Natural killer cell (primary cell): Measurements from ENCODE around the gene H1-8. TPM values are rescaled to one million over a fixed set of nuclear protein-coding genes. Genes with fewer than 3 reads are reported as not detected.

ENCODE experiments used
- ATAC-seq, 3 donors: fragments of 150-1000 bp in 2 of 3; fragments of 200-7000 bp in 1 of 3; cut with Tn5 transposase; 1 replicate in 1 of 3; 2 replicates in 2 of 3; pipeline ENCODE4 v1.10.0; 2021; ENCODE audit warnings: mild to moderate bottlenecking in 2 of 3, moderate library complexity in 2 of 3
- DNase-seq, 2 donors: peaks; one replicate each; pipeline versions ENCODE4 v3.0.0 to v3.0.0-alpha.2; 2013 to 2021; ENCODE audit warnings: mixed read lengths in 1 of 2
- H3K27ac ChIP-seq: one replicate; pipeline ENCODE4 v1.5.1; 2013; ENCODE audit warnings: mild to moderate bottlenecking, low read length
- H3K27me3 ChIP-seq: one replicate; pipeline ENCODE4 v1.6.1; 2013; ENCODE audit warnings: low read length; ENCODE audit not compliant: control insufficient read depth, insufficient read depth
- H3K36me3 ChIP-seq: one replicate; pipeline ENCODE4 v1.6.1; 2013; ENCODE audit warnings: low read length; ENCODE audit not compliant: control insufficient read depth, insufficient read depth
- H3K4me1 ChIP-seq: one replicate; pipeline ENCODE4 v1.6.1; 2013; ENCODE audit warnings: low read length; ENCODE audit not compliant: control insufficient read depth, insufficient read depth
- H3K4me3 ChIP-seq: one replicate; pipeline ENCODE4 v1.5.1; 2013; ENCODE audit warnings: low read length
- H3K9me3 ChIP-seq: one replicate; pipeline ENCODE4 v1.6.1; 2013; ENCODE audit warnings: low read length; ENCODE audit not compliant: control insufficient read depth, insufficient read depth
- H3K27ac Mint-ChIP-seq, 2 donors: one replicate each; pipeline ENCODE4 v1.8.0; 2022; ENCODE audit warnings: mild to moderate bottlenecking in 2 of 2, mixed read lengths in 2 of 2, moderate library complexity in 1 of 2
- H3K27me3 Mint-ChIP-seq, 2 donors: one replicate each; pipeline ENCODE4 v1.8.0; 2022; ENCODE audit warnings: low read depth in 2 of 2, mixed read lengths in 2 of 2
- H3K36me3 Mint-ChIP-seq: one replicate; pipeline ENCODE4 v1.8.0; 2022; ENCODE audit warnings: mixed read lengths
- H3K4me1 Mint-ChIP-seq, 2 donors: one replicate each; pipeline ENCODE4 v1.8.0; 2022; ENCODE audit warnings: mixed read lengths in 2 of 2
- H3K4me3 Mint-ChIP-seq: one replicate; pipeline ENCODE4 v1.8.0; 2022; ENCODE audit warnings: mild to moderate bottlenecking, moderate library complexity, mixed read lengths
- H3K9me3 Mint-ChIP-seq, 2 donors: one replicate each; pipeline ENCODE4 v1.8.0; 2022; ENCODE audit warnings: mixed read lengths in 2 of 2
- WGBS: methylation state at CpG from one replicate; pipeline ENCODE4 v1.1.7; 2013; ENCODE audit warnings: missing lambda C conversion rate; ENCODE audit not compliant: insufficient coverage; 5-methylcytosine and 5-hydroxymethylcytosine counted together
- intact Hi-C: fragments of 100-400 bp; cut with micrococcal nuclease; formaldehyde crosslinking; loops from one replicate; pipeline ENCODE4 v1.14.2; 2022
- total RNA-seq, 4 donors: library from RNA; stranded (reverse); fragments of 120-200 nt in 1 of 4; gene quantifications; one replicate each; pipeline versions ENCODE4 v1.2.3 to v1.2.4, GENCODE V29; 2013 to 2022
- TF ChIP-seq, protein P1 (sequence below): fragments of 200-600 bp; IDR thresholded peaks from one replicate; pipeline ENCODE4 v1.8.0; 2022; ENCODE audit warnings: antibody characterized with exemption

H1-8 gene
- total RNA-seq, 3 donors from 2014 or later (not counting 1 experiment from before 2014, with no cell fraction given), result not detected

DNA sequence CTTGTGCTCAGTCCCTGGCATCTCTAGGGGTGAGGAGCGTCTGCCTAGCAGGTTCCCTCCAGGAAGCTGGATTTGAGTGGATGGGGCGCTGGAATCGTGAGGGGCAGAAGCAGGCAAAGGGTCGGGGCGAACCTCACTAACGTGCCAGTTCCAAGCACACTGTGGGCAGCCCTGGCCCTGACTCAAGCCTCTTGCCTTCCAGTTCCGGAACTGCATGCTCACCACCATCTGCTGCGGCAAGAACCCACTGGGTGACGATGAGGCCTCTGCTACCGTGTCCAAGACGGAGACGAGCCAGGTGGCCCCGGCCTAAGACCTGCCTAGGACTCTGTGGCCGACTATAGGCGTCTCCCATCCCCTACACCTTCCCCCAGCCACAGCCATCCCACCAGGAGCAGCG, 9.6 kb upstream of the H1-8 start:
- intact Hi-C loops, result no loop called here
- TF ChIP-seq, protein P1, sequence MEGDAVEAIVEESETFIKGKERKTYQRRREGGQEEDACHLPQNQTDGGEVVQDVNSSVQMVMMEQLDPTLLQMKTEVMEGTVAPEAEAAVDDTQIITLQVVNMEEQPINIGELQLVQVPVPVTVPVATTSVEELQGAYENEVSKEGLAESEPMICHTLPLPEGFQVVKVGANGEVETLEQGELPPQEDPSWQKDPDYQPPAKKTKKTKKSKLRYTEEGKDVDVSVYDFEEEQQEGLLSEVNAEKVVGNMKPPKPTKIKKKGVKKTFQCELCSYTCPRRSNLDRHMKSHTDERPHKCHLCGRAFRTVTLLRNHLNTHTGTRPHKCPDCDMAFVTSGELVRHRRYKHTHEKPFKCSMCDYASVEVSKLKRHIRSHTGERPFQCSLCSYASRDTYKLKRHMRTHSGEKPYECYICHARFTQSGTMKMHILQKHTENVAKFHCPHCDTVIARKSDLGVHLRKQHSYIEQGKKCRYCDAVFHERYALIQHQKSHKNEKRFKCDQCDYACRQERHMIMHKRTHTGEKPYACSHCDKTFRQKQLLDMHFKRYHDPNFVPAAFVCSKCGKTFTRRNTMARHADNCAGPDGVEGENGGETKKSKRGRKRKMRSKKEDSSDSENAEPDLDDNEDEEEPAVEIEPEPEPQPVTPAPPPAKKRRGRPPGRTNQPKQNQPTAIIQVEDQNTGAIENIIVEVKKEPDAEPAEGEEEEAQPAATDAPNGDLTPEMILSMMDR, result no peak
- no peak overlapping the region for H3K4me3 Mint-ChIP-seq
- no peaks in the 10 kb centered on the region for H3K4me1 Mint-ChIP-seq
- no peak overlapping the region for H3K4me3 ChIP-seq
- H3K27ac ChIP-seq, result no peak overlapping the region
- H3K27ac Mint-ChIP-seq, result no peak overlapping the region
- WGBS, result 95% methylated on average over 16 of the region's 16 CpGs
- no peaks in the 10 kb centered on the region for H3K36me3 Mint-ChIP-seq
- H3K27me3 Mint-ChIP-seq, result no peaks in the 10 kb centered on the region
- no peaks in the 10 kb centered on the region for H3K9me3 Mint-ChIP-seq
- no peaks in the 10 kb centered on the region for H3K9me3 ChIP-seq
- no peaks in the 10 kb centered on the region for H3K36me3 ChIP-seq
- ATAC-seq (no peak), DNase-seq (no peak)
- H3K27me3 ChIP-seq, result no peaks in the 10 kb centered on the region
- H3K4me1 ChIP-seq, result no peaks in the 10 kb centered on the region

DNA sequence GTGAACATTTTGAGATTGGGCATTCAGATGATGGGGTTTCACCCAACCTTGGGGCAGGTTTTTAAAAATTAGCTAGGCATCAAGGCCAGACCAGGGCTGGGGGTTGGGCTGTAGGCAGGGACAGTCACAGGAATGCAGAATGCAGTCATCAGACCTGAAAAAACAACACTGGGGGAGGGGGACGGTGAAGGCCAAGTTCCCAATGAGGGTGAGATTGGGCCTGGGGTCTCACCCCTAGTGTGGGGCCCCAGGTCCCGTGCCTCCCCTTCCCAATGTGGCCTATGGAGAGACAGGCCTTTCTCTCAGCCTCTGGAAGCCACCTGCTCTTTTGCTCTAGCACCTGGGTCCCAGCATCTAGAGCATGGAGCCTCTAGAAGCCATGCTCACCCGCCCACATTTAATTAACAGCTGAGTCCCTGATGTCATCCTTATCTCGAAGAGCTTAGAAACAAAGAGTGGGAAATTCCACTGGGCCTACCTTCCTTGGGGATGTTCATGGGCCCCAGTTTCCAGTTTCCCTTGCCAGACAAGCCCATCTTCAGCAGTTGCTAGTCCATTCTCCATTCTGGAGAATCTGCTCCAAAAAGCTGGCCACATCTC, 8.4 kb upstream of the H1-8 start:
- no peaks in the 10 kb centered on the region for H3K9me3 ChIP-seq
- WGBS, result 86% methylated on average over 4 of the region's 4 CpGs
- DNase-seq, result no peak
- Mint-ChIP-seq H3K9me3 (no peaks in the 10 kb centered on the region), H3K27me3 (no peaks in the 10 kb centered on the region), H3K4me3 (no peak overlapping the region), H3K4me1 (peaks cover 0 to 2% of the 10 kb centered on the region in 2 donors), H3K36me3 (no peaks in the 10 kb centered on the region), H3K27ac (no peak overlapping the region)
- ATAC-seq, result no peak
- H3K27ac ChIP-seq, result no peak overlapping the region
- no peaks in the 10 kb centered on the region for H3K36me3 ChIP-seq
- TF ChIP-seq, protein P1, result no peak
- H3K4me3 ChIP-seq, result no peak overlapping the region
- no peaks in the 10 kb centered on the region for H3K27me3 ChIP-seq
- no peaks in the 10 kb centered on the region for H3K4me1 ChIP-seq
- intact Hi-C loops, result no loop called here

GRCh38 chr3:129535075-129535474, 7.9 kb upstream of the H1-8 start:
- peaks cover 0 to 4% of the 10 kb centered on the region in 2 donors for H3K4me1 Mint-ChIP-seq
- no peaks in the 10 kb centered on the region for H3K27me3 ChIP-seq
- H3K36me3 Mint-ChIP-seq, result no peaks in the 10 kb centered on the region
- H3K9me3 Mint-ChIP-seq, result no peaks in the 10 kb centered on the region
- intact Hi-C loops, result no loop called here
- no peak overlapping the region for H3K27ac Mint-ChIP-seq
- no peaks in the 10 kb centered on the region for H3K9me3 ChIP-seq
- 100% methylated on average over 1 of the region's 1 CpG for WGBS
- ATAC-seq, result no peak
- H3K4me3 Mint-ChIP-seq, result no peak overlapping the region
- H3K4me3 ChIP-seq, result no peak overlapping the region
- no peaks in the 10 kb centered on the region for H3K4me1 ChIP-seq
- TF ChIP-seq, protein P1, result no peak
- DNase-seq, result no peak
- no peaks in the 10 kb centered on the region for H3K27me3 Mint-ChIP-seq
- no peaks in the 10 kb centered on the region for H3K36me3 ChIP-seq
- no peak overlapping the region for H3K27ac ChIP-seq

GRCh38 chr3:129536374-129536667, 6.7 kb upstream of the H1-8 start:
- Mint-ChIP-seq H3K9me3 (no peaks in the 10 kb centered on the region), H3K4me1 (peaks cover 0 to 4% of the 10 kb centered on the region in 2 donors), H3K4me3 (no peak overlapping the region), H3K27me3 (no peaks in the 10 kb centered on the region), H3K27ac (no peak overlapping the region), H3K36me3 (no peaks in the 10 kb centered on the region)
- H3K9me3 ChIP-seq, result no peaks in the 10 kb centered on the region
- intact Hi-C loops, result no loop called here
- TF ChIP-seq, protein P1, result no peak
- no peaks in the 10 kb centered on the region for H3K36me3 ChIP-seq
- no peaks in the 10 kb centered on the region for H3K4me1 ChIP-seq
- ATAC-seq, result no peak
- no peak overlapping the region for H3K4me3 ChIP-seq
- no peak for DNase-seq
- WGBS, result 100% methylated on average over 1 of the region's 2 CpGs
- no peaks in the 10 kb centered on the region for H3K27me3 ChIP-seq
- H3K27ac ChIP-seq, result no peak overlapping the region
